LNCaP clone FGC (cell line): ENCODE data around the gene WDR6.

ENCODE experiments used
- DNase-seq: peaks from one replicate; pipeline ENCODE4 v3.0.0-alpha.2; 2011; ENCODE audit warnings: low read depth
- H3K4me3 ChIP-seq: 2 replicates; pipeline ENCODE4 v1.5.1; 2011; ENCODE audit warnings: mild to moderate bottlenecking, low read depth, low read length, control low read depth
- TF ChIP-seq, protein P1 (sequence below): IDR thresholded peaks from 2 replicates; pipeline ENCODE4 v1.5.1; 2012; ENCODE audit warnings: mild to moderate bottlenecking; ENCODE audit not compliant: control insufficient read depth, insufficient read depth; ENCODE audit errors: extremely low read depth

The WDR6 gene

DNA sequence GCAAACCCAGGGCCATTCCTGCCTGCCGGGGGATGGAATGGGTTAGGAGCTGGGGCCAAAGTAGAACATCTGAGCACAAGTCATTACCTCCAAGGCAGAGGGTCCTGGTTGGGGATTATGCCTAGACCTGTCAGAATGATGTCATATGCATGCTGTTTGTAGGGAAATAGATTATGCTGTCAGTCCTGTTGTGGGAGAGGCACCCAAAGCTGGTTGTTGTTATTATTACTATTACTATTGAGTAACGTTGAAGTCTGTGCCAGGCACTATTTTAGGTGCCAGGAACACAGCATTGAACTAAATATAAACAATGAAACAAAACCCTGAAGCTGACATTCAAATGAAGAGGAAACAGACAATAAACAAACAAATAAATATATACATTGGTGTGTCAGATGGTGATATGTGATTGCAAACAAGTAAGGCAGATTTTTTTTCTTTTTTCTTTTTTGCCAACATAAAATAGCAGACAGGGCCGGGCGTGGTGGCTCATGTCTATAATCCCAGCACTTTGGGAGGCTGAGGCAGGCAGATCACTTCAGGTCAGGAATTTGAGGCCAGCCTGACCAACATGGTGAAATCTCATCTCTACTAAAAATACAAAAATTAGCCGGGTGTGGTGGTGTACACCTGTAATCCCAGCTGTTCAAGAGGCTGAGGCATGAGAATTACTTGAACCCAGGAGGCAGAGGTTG lies 15.2 kb upstream of the WDR6 start:
- peak overlapping the region; percentile 68 for H3K4me3 ChIP-seq
- no peak for DNase-seq
- TF ChIP-seq, protein P1, sequence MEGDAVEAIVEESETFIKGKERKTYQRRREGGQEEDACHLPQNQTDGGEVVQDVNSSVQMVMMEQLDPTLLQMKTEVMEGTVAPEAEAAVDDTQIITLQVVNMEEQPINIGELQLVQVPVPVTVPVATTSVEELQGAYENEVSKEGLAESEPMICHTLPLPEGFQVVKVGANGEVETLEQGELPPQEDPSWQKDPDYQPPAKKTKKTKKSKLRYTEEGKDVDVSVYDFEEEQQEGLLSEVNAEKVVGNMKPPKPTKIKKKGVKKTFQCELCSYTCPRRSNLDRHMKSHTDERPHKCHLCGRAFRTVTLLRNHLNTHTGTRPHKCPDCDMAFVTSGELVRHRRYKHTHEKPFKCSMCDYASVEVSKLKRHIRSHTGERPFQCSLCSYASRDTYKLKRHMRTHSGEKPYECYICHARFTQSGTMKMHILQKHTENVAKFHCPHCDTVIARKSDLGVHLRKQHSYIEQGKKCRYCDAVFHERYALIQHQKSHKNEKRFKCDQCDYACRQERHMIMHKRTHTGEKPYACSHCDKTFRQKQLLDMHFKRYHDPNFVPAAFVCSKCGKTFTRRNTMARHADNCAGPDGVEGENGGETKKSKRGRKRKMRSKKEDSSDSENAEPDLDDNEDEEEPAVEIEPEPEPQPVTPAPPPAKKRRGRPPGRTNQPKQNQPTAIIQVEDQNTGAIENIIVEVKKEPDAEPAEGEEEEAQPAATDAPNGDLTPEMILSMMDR, result no peak

DNA sequence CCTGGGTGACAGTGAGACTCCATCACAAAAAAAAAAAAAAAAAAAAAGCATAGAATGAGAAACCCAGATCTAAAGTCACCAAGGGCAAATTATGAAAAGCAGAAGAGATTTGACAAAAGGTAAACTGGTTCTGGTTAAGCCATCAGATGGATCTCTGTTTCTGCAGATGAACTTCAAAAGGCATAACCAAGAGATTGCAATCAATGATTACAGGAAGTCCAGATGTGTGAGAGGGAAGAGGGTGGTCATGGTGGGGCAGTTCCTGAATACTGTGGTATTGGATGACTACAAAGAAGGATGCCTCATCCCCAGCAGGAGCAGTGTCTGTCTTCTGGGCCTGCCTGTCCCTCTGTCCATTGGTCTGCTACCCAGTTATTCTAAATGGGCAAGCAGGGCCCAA lies 13.4 kb upstream of the WDR6 start:
- TF ChIP-seq, protein P1, result no peak
- DNase-seq, result no peak
- no peak overlapping the region for H3K4me3 ChIP-seq

DNA sequence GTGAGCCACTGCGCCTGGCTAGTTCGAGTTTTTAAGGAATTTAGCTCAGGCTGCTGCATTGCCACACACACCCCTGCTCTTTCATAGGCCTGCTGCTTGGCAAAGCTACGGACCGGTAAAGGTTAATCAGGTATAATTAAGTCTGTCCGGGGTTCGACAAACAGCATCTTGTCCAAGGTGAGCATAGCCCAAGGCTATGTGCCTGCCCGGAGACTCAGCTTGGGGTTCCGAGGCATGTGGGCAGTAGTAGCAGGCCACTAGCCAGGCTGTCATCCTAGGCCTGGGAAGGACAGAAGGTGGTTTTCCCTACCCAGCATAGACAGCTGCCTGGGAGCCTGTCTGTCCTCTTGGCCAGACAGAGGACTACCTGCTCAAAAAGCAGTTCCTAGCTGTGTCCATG lies 10.6 kb upstream of the WDR6 start:
- no peak for DNase-seq
- TF ChIP-seq, protein P1, result no peak
- no peak overlapping the region for H3K4me3 ChIP-seq

DNA sequence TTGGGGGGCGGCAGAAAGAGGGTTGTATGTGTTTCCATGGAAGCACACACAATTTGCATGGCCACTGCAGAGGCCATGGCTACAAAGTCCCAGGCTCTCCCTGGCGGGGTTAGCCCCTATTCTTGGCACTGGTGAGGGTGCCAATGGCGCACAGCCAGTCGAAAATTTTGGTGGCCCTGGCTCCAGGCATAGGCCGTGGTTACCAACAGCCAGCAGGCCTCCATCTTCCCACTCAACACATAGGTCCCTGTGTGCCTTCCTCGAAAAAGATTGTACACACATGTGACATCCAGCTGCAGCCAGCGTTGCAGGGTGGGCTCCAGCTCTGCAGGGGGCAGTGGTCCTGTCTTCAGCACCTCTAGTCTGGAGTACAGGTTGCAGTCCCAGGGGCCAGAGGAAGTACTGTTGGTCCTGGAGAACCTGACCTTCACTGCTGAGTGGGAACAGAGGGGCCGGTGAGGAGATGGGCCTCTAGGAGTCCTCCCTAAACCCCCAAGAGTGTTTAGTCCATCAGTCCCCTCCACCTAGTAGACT lies 10.0 kb upstream of the WDR6 start:
- TF ChIP-seq, protein P1, result no peak
- DNase-seq, result no peak
- H3K4me3 ChIP-seq, result no peak overlapping the region

DNA sequence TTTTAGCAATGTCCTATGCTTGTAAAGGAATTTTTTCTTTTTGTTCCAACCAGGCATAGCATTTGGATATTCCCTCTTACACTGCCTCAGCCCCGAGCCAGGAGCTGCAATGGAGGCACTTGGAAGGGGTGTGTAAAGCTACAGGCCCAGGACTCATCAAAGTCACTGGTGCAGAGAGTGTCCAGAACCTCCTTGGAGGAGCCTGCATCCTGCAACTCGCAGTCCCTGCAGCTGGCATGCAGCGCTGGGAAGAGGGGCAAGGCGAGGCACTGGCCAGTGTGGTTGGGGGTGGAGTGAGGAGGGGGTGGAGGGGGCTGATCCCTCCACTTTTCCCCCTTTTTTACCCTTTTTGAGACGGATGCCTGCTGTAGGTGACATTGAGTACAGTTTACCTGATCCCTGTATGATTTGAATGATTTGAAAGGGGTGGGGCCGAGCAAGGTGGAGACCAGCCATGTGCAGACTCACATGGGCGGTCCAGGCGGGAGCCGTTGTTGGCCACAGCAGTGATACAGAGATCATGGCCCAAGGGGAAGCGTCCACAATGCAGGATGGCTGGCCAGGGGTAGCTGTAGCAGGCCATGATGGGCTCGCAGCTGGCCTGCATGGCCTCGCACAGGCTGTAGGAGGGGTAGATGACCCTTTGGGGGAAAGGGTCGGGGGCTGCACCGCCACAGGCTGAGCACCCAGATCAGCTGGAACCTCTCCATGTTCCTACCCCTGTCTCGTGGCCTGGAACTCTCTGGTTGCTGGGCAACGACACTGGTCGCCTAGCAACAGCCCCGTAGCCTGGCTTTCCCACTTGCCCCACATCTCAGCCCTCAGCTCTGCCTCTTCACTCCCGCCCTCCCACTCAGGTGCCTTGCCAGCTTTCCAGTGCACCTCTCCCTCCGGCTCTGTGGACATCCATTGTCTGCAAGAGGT lies 9.2 kb upstream of the WDR6 start:
- no peak overlapping the region for H3K4me3 ChIP-seq
- TF ChIP-seq, protein P1, result no peak
- DNase-seq, result no peak

DNA sequence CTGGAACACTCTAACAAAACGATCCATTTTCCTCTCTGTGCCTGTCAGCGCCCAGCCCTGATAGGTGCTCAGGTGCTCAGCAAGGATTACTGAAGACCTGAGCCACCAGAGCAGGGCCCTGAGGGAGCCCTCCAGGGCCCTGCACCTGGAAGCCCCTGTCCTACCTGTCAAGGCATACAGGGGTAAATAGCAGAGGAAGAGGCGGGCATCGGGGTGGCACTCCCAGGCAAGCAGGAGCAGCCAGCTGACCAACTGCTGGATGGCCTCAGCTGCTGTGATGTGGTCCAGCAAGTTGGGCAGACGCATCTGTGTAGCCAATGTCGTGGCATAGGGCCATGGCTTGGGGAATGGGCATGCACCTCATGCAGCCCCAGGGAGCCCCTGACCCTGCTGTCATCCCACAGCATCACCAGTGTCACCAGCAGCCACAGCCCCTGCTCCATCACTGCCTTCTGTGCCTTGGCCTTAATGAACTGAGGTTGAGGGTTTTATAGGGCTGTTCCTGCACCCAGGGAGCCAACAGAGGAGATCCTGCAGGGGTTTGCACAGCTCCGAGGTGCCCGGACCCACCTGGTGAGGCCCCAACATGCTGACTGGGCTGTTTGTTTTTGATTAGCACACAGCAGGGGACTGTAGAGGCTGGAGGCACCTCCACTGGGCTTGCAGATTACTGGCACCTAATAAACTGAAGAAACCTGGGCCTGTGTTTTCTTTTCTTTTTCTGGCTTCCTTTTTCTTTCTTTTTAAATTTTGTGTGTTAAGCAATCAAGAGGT lies 7.9 kb upstream of the WDR6 start:
- TF ChIP-seq, protein P1, result no peak
- H3K4me3 ChIP-seq, result no peak overlapping the region
- no peak for DNase-seq
